Measurements from ENCODE around the gene UGT2B28.
"Not testable (repeated sequence)": the region's sequence is repeated elsewhere in the genome, so short reads cannot be mapped to it uniquely, and the experiment has no call there.

DNA sequence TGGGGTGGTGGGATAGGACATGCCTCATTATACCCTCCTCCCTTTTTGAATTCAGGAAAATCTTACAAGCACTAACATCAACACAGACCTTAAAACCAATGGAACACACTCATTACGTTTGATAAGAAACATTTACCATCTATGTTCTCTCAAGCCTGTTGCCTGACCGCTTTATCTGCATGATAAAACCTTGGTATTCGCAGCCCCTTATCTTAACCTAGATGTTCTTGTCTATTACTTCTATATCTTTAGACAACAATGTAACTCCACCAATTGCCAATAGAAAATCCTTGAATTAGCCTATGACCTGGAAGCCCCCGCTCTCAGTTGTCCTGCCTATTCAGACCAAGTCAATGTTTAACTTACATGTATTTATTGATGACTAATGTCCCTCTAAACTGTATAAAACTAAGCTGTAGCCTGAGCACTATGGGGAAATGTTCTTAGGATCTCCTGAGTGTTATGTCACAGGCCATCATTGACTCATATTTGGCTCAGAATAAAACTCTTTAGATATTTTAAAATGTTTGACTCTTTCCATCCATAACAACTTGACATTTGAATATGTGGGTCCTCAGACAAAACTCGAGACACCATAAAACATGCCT lies 28.3 kb downstream of the UGT2B28 start:
- TF ChIP-seq, protein P1, sequence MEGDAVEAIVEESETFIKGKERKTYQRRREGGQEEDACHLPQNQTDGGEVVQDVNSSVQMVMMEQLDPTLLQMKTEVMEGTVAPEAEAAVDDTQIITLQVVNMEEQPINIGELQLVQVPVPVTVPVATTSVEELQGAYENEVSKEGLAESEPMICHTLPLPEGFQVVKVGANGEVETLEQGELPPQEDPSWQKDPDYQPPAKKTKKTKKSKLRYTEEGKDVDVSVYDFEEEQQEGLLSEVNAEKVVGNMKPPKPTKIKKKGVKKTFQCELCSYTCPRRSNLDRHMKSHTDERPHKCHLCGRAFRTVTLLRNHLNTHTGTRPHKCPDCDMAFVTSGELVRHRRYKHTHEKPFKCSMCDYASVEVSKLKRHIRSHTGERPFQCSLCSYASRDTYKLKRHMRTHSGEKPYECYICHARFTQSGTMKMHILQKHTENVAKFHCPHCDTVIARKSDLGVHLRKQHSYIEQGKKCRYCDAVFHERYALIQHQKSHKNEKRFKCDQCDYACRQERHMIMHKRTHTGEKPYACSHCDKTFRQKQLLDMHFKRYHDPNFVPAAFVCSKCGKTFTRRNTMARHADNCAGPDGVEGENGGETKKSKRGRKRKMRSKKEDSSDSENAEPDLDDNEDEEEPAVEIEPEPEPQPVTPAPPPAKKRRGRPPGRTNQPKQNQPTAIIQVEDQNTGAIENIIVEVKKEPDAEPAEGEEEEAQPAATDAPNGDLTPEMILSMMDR (IDR thresholded peaks at IDR 0.05): not testable (repeated sequence)
- TF ChIP-seq POLR2A, POLR2AphosphoS5, EP300 (IDR thresholded peaks at IDR 0.05): not testable (repeated sequence)

All from suprapubic skin (tissue), 4 donors.